Prostate gland (tissue), 2 donors: Measurements from ENCODE around the gene PLXNB3. TPM values are rescaled to one million over a fixed set of nuclear protein-coding genes. Genes with fewer than 3 reads are reported as not detected.
A peak's percentile ranks its signal among the peaks of the same experiment; 100 is the strongest.

Experiments
- DNase-seq: peaks from one replicate; pipeline ENCODE4 v3.0.0-alpha.2; 2019; ENCODE audit warnings: low spot score
- H3K27ac ChIP-seq, 2 donors: fragments of 200-600 bp; sonication (generic); 2 replicates each; pipeline ENCODE4 v1.5.1; 2017 to 2019
- H3K27me3 ChIP-seq: fragments of 200-600 bp; sonication (generic); replicated peaks from 2 replicates; pipeline ENCODE4 v1.5.1; 2019; ENCODE audit not compliant: insufficient read depth
- H3K36me3 ChIP-seq, 2 donors: fragments of 200-600 bp; sonication (generic); 1 replicate in 1 of 2; 2 replicates in 1 of 2; pipeline versions ENCODE4 v1.5.1 to v1.8.1; 2017 to 2019
- H3K4me1 ChIP-seq: fragments of 200-600 bp; sonication (generic); replicated peaks from 2 replicates; pipeline ENCODE4 v1.5.1; 2019
- H3K4me3 ChIP-seq, 2 donors: fragments of 200-600 bp; sonication (generic); 2 replicates each; pipeline ENCODE4 v1.5.1; 2017 to 2019
- H3K9me3 ChIP-seq: fragments of 200-600 bp; sonication (generic); 2 replicates; pipeline ENCODE4 v1.5.1; 2017
- POLR2A ChIP-seq: fragments of 450-650 bp; IDR thresholded peaks from one replicate; pipeline ENCODE4 v1.6.1; 2016; ENCODE audit warnings: antibody characterized with exemption, mild to moderate bottlenecking
- POLR2AphosphoS5 ChIP-seq: sonication (generic); formaldehyde crosslinking; IDR thresholded peaks from one replicate; pipeline ENCODE4 v1.6.1; 2017; ENCODE audit warnings: antibody characterized with exemption
- WGBS: methylation state at CpG from one replicate; pipeline ENCODE4 v1.1.5; 2018; 5-methylcytosine and 5-hydroxymethylcytosine counted together
- intact Hi-C: fragments of 100-400 bp; cut with DNase I; formaldehyde crosslinking; loops from one replicate; pipeline ENCODE4 v1.14.2; 2022
- total RNA-seq, 2 donors: library from RNA; depleted of rRNA; stranded (reverse); fragments of >200 nt; gene quantifications; one replicate each; pipeline ENCODE4 v1.1.0, GENCODE V29; 2016
- TF ChIP-seq, protein P1 (sequence below), 4 experiments: fragments of 200-600 bp in 2 of 4; fragments of 450-650 bp in 2 of 4; sonication (generic) in 2 of 4; IDR thresholded peaks; 1 replicate in 3 of 4; 2 replicates in 1 of 4; pipeline ENCODE4 v1.5.1; 2016 to 2019; ENCODE audit warnings: antibody characterized with exemption in 4 of 4, mild to moderate bottlenecking in 2 of 4, moderate library complexity in 2 of 4

The PLXNB3 gene
- total RNA-seq, 2 donors from 2014 or later = 20.9 to 52.7 TPM

DNA sequence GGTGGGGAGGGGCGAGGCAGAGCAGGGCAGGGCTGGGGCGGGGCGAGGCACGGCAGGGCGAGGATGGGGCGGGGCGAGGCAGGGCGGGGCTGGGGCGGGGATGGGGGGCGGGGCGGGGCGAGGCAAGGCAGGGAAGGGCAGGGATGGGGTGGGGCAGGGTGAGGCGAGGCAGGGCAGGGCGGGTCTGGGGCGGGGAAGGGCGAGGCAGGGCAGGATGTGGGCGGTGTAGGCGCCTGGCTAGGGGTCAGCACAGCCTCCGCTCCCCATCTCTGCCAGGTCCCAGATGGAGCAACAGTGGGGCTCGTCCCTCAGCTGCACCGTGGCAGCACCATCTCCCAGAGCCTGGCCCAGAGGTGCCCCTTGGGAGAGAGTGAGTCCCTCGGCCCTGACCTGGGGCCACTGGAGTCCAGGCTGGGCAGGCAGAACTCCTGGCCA, 12.6 kb downstream of the PLXNB3 start:
- intact Hi-C loops = no loop called here

DNA sequence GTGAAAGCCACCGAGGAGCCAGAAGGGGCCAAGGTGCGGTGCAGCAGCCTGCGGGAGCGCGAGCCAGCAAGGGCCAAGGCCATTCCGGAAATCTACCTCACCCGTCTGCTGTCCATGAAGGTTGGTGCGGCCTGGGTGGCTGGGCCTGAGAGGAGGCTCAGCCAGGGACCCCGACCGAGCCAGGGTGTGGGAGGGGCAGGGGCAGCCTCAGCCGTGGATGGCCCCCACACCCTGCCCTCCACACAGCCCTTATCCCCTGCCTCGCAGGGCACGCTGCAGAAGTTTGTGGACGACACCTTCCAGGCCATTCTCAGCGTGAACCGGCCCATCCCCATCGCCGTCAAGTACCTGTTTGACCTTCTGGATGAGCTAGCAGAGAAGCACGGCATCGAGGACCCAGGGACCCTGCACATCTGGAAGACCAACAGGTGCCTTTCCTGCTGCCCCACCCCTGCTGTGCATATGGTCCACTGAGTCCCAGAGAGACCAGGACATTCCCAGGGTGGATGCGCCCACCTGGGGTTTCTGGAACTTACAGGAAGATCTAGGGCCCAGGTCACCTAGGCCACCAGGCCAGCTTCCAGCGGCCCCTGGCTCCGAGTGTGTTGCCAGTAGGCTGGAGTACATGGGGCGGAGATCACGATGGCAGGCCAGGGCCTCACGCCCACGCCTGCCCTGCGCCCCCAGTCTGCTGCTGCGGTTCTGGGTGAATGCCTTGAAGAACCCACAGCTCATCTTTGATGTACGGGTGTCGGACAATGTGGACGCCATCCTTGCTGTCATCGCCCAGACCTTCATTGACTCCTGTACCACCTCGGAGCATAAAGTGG, 13.4 kb downstream of the PLXNB3 start:
- H3K27ac ChIP-seq = no peak overlapping the region
- TF ChIP-seq, protein P1, sequence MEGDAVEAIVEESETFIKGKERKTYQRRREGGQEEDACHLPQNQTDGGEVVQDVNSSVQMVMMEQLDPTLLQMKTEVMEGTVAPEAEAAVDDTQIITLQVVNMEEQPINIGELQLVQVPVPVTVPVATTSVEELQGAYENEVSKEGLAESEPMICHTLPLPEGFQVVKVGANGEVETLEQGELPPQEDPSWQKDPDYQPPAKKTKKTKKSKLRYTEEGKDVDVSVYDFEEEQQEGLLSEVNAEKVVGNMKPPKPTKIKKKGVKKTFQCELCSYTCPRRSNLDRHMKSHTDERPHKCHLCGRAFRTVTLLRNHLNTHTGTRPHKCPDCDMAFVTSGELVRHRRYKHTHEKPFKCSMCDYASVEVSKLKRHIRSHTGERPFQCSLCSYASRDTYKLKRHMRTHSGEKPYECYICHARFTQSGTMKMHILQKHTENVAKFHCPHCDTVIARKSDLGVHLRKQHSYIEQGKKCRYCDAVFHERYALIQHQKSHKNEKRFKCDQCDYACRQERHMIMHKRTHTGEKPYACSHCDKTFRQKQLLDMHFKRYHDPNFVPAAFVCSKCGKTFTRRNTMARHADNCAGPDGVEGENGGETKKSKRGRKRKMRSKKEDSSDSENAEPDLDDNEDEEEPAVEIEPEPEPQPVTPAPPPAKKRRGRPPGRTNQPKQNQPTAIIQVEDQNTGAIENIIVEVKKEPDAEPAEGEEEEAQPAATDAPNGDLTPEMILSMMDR (IDR thresholded peaks at IDR 0.05) = no peak
- no peak for TF ChIP-seq POLR2A
- TF ChIP-seq POLR2AphosphoS5 = no peak
- no peaks in the 10 kb centered on the region for H3K4me1 ChIP-seq
- H3K36me3 ChIP-seq = no peaks in the 10 kb centered on the region
- H3K27me3 ChIP-seq = no peaks in the 10 kb centered on the region
- DNase-seq = no peak
- WGBS = 85% methylated on average over 15 of the region's 34 CpGs
- intact Hi-C loops = no loop called here
- H3K9me3 ChIP-seq = no peaks in the 10 kb centered on the region
- no peak overlapping the region for H3K4me3 ChIP-seq

More for the DNA sequence above, 12.6 kb downstream of the PLXNB3 start:
- no peak overlapping the region for H3K4me3 ChIP-seq
- H3K4me1 ChIP-seq = no peaks in the 10 kb centered on the region
- no peaks in the 10 kb centered on the region for H3K9me3 ChIP-seq
- TF ChIP-seq POLR2A (no peak), POLR2AphosphoS5 (no peak)
- TF ChIP-seq, protein P1 (IDR thresholded peaks at IDR 0.05) = no peak
- H3K27ac ChIP-seq = no peak overlapping the region
- no peak for DNase-seq
- 89% methylated on average over 12 of the region's 22 CpGs for WGBS
- no peaks in the 10 kb centered on the region for H3K36me3 ChIP-seq
- H3K27me3 ChIP-seq = no peaks in the 10 kb centered on the region

DNA sequence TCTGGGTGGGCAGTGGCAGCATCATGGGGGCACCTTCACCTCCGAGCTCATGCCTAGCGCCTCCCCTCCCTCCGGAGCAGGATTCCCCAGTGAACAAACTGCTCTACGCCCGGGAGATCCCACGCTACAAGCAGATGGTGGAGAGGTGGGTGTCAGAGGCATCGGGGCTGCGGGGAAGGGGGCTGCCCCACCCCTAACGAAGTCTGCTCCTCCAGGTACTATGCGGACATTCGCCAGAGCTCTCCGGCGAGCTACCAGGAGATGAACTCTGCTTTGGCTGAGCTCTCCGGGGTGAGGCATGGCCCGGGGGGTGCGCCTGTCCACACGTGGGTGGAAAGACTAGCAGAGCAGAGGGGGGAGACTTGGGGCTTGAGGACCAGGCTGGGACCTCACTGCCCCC, 14.1 kb downstream of the PLXNB3 start:
- DNase-seq = no peak
- WGBS = 60% methylated on average over 2 of the region's 17 CpGs
- Histone ChIP-seq H3K27ac (no peak overlapping the region), H3K4me1 (no peaks in the 10 kb centered on the region), H3K27me3 (no peaks in the 10 kb centered on the region), H3K36me3 (no peaks in the 10 kb centered on the region), H3K9me3 (no peaks in the 10 kb centered on the region), H3K4me3 (no peak overlapping the region)
- intact Hi-C loops = no loop called here
- TF ChIP-seq, protein P1 (IDR thresholded peaks at IDR 0.05) = no peak
- TF ChIP-seq POLR2A = no peak
- TF ChIP-seq POLR2AphosphoS5 = no peak

DNA sequence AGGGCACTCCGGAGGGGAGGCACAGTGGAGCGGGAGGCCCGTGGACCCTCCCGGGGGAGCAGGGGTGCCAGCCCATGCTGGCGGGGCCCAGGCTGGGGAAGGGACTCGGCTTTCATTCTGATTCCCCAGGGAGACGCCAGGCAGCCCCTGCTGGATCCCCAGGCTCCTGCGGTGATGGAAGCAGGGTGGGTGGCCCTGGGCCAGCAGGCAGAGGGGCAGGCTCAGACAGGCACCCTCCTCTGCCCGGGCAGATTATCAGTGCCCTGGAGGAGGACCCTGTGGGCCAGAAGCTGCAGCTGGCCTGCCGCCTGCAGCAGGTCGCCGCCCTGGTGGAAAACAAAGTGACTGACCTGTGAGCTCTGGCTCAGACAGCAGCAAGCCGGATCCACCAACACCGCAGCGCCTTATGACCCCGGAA, 14.6 kb downstream of the PLXNB3 start:
- Histone ChIP-seq H3K4me3 (no peak overlapping the region), H3K36me3 (no peaks in the 10 kb centered on the region), H3K27me3 (no peaks in the 10 kb centered on the region), H3K9me3 (no peaks in the 10 kb centered on the region), H3K27ac (no peak overlapping the region), H3K4me1 (no peaks in the 10 kb centered on the region)
- 51% methylated on average over 5 of the region's 16 CpGs for WGBS
- DNase-seq = no peak
- no peak for TF ChIP-seq POLR2A
- intact Hi-C loops = no loop called here

DNA sequence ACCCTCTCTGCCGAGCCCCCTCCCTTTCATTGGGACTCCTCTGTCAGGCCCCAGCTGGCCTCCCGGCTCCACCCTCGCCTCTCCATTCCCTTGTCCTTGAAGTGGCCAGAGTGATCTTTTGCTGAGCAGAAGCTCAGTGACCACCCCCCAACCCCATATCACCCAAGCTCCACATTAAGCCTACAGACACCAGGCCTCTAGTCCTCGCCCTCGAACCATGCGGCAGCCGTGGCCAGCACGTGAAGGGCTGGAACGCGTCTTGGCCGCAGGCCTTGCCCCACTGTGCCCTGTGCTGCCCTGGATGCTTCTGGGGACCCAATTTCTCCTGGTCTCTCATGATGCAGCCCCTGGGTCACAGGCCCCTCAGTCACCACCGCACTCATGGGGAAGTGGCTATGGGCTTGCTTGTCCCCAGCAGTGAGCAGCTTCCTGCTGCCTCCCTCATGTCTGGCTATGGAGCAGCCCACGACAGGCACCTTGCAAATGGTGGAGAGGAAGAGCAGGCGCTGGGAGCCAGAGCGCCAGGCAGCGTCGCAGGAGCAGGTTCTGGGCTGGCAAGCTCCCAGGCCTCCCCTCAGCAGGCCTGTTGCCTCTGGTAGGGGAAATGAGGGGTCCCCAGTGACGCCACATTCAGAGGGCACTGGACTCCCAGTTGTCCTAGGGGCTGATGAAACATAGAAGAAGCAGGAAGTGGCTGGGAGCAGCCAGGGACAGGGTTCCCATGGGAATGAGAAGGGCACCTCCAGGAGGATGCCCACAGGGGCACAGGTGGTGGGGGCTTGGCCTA, 16.0 kb downstream of the PLXNB3 start:
- Histone ChIP-seq H3K36me3 (no peaks in the 10 kb centered on the region), H3K27me3 (no peaks in the 10 kb centered on the region), H3K4me1 (no peaks in the 10 kb centered on the region), H3K4me3 (no peak overlapping the region), H3K9me3 (no peaks in the 10 kb centered on the region), H3K27ac (peak overlapping the region in 1 of 2 donors; percentile 51)
- intact Hi-C loops = no loop called here
- TF ChIP-seq, protein P1 (IDR thresholded peaks at IDR 0.05) = no peak
- no peak for TF ChIP-seq POLR2A
- no peak for TF ChIP-seq POLR2AphosphoS5
- WGBS = 94% methylated on average over 11 of the region's 18 CpGs
- no peak for DNase-seq
